Superior temporal gyrus (tissue), 1 donor: ENCODE data around the gene SYP.
A peak's percentile ranks its signal among the peaks of the same experiment; 100 is the strongest.
"Not testable (repeated sequence)": the region's sequence is repeated elsewhere in the genome, so short reads cannot be mapped to it uniquely, and the experiment has no call there.

Experiments
- DNase-seq: peaks from one replicate; pipeline ENCODE4 v3.0.0-alpha.2; 2016; ENCODE audit errors: extremely low spot score

Gene SYP

GRCh38 chrX:49166914-49167739 is 32.9 kb downstream of the SYP start:
- no peak for DNase-seq

- peak; percentile 15 for DNase-seq
Observed at GRCh38 chrX:49165901-49166881, 33.8 kb downstream of the SYP start.

GRCh38 chrX:49164589-49165360 is 35.2 kb downstream of the SYP start:
- DNase-seq = no peak

GRCh38 chrX:49163555-49164419 is 36.2 kb downstream of the SYP start:
- DNase-seq = peak; percentile 82

- no peak for DNase-seq
Observed at GRCh38 chrX:49162620-49163019, 37.4 kb downstream of the SYP start, which contains the start of gene MAGIX. Gene MAGIX (plus strand): TSS chrX:49162758. CDS start chrX:49162890, 132 bp downstream.

GRCh38 chrX:49161632-49162031 is 38.4 kb downstream of the SYP start:
- no peak for DNase-seq

- no peak for DNase-seq
Observed at GRCh38 chrX:49160908-49161307, 39.1 kb downstream of the SYP start.

GRCh38 chrX:49157194-49157593 is 42.8 kb downstream of the SYP start:
- no peak for DNase-seq

GRCh38 chrX:49155900-49156837 is 43.8 kb downstream of the SYP start:
- DNase-seq = peak; percentile 78

- peak; percentile 46 for DNase-seq
Observed at GRCh38 chrX:49155243-49155899, 44.6 kb downstream of the SYP start.

GRCh38 chrX:49153467-49153866 is 46.5 kb downstream of the SYP start:
- no peak for DNase-seq

GRCh38 chrX:49149291-49149690 is 50.7 kb downstream of the SYP start:
- DNase-seq = not testable (repeated sequence)

GRCh38 chrX:49148390-49149100 is 51.4 kb downstream of the SYP start:
- not testable (repeated sequence) for DNase-seq

- DNase-seq = no peak
Observed at GRCh38 chrX:49147936-49148335, 52.1 kb downstream of the SYP start.

- no peak for DNase-seq
Observed at GRCh38 chrX:49147282-49147681, 52.7 kb downstream of the SYP start.

- not testable (repeated sequence) for DNase-seq
Observed at GRCh38 chrX:49143154-49143553, 56.8 kb downstream of the SYP start.

GRCh38 chrX:49142264-49142663 is 57.7 kb downstream of the SYP start:
- DNase-seq = peak; percentile 17

GRCh38 chrX:49139713-49140112 is 60.3 kb downstream of the SYP start:
- no peak for DNase-seq
